Keratinocyte (primary cell): ENCODE data around the gene INPP4B. TPM values are rescaled to one million over a fixed set of nuclear protein-coding genes. Genes with fewer than 3 reads are reported as not detected.

Source experiments
- DNase-seq: peaks from one replicate; pipeline ENCODE4 v3.0.0-alpha.2; 2011; ENCODE audit warnings: low read depth, missing footprints, low spot score
- FAIRE-seq: peaks from 2 replicates; lab custom pipeline; 2011; peaks lifted over from hg19 to GRCh38; lab: Jason Lieb, UNC
- H2AFZ ChIP-seq: 2 replicates; pipeline ENCODE4 v1.6.0; 2012; ENCODE audit warnings: low read length, control low read depth, inconsistent platforms; ENCODE audit not compliant: control insufficient read depth
- H3K27ac ChIP-seq: 2 replicates; pipeline ENCODE4 v1.5.1; 2011; ENCODE audit warnings: low read length; ENCODE audit not compliant: control insufficient read depth, insufficient read depth
- H3K27me3 ChIP-seq: 3 replicates; pipeline ENCODE4 v1.6.0; 2011; ENCODE audit warnings: low read length; ENCODE audit not compliant: control insufficient read depth, insufficient read depth; ENCODE audit errors: extremely low read depth
- H3K36me3 ChIP-seq, 2 experiments: 2 replicates in 1 of 2; 3 replicates in 1 of 2; pipeline ENCODE4 v1.5.1; 2011; ENCODE audit warnings: low read length in 2 of 2, mild to moderate bottlenecking in 1 of 2; ENCODE audit not compliant: control insufficient read depth in 2 of 2, insufficient read depth in 2 of 2; ENCODE audit errors: extremely low read depth in 1 of 2
- H3K4me1 ChIP-seq: 3 replicates; pipeline ENCODE4 v1.5.1; 2011; ENCODE audit warnings: low read length; ENCODE audit not compliant: control insufficient read depth, insufficient read depth; ENCODE audit errors: extremely low read depth
- H3K4me2 ChIP-seq: 3 replicates; pipeline ENCODE4 v1.6.0; 2011; ENCODE audit warnings: low read depth, low read length; ENCODE audit not compliant: control insufficient read depth, insufficient read depth; ENCODE audit errors: extremely low read depth
- H3K4me3 ChIP-seq, 3 experiments: fragments of 200-600 bp in 1 of 3; sonication (generic) in 1 of 3; 2 replicates in 2 of 3; 3 replicates in 1 of 3; pipeline ENCODE4 v1.5.1; 2011 to 2016; ENCODE audit warnings: low read length in 3 of 3, mild to moderate bottlenecking in 3 of 3, control low read depth in 2 of 3, inconsistent platforms in 1 of 3, low read depth in 1 of 3, mixed read lengths in 1 of 3, mixed run types in 1 of 3, moderate library complexity in 1 of 3; ENCODE audit not compliant: control insufficient read depth in 2 of 3, insufficient read depth in 2 of 3; ENCODE audit errors: extremely low read depth in 1 of 3
- H3K79me2 ChIP-seq: 2 replicates; pipeline ENCODE4 v1.6.0; 2012; ENCODE audit warnings: low read length; ENCODE audit not compliant: control insufficient read depth, insufficient read depth
- H3K9ac ChIP-seq: 3 replicates; pipeline ENCODE4 v1.6.0; 2011; ENCODE audit warnings: low read length; ENCODE audit not compliant: control insufficient read depth, insufficient read depth; ENCODE audit errors: extremely low read depth
- H3K9me1 ChIP-seq: 3 replicates; pipeline ENCODE4 v1.6.0; 2011; ENCODE audit warnings: low read length; ENCODE audit not compliant: control insufficient read depth, insufficient read depth; ENCODE audit errors: extremely low read depth
- H3K9me3 ChIP-seq: 2 replicates; pipeline ENCODE4 v1.5.1; 2012; ENCODE audit warnings: low read depth, low read length; ENCODE audit not compliant: control insufficient read depth
- H4K20me1 ChIP-seq: 3 replicates; pipeline ENCODE4 v1.6.0; 2011; ENCODE audit warnings: low read length; ENCODE audit not compliant: control insufficient read depth, insufficient read depth; ENCODE audit errors: extremely low read depth
- CTCF ChIP-seq, 3 experiments: IDR thresholded peaks in 1 of 3; conservative IDR thresholded peaks in 1 of 3; optimal IDR thresholded peaks in 1 of 3; 2 replicates in 2 of 3; 3 replicates in 1 of 3; pipeline versions ENCODE3 to v1.5.1; 2011; ENCODE audit warnings: low read length in 3 of 3, mild to moderate bottlenecking in 3 of 3, moderate library complexity in 2 of 3, control low read depth in 1 of 3, inconsistent platforms in 1 of 3; ENCODE audit not compliant: insufficient read depth in 2 of 3; ENCODE audit errors: extremely low read depth in 1 of 3
- EZH2 ChIP-seq: IDR thresholded peaks from one replicate; pipeline ENCODE4 v1.6.1; 2012; ENCODE audit warnings: inconsistent platforms, mild to moderate bottlenecking, low read length, moderate library complexity
- dilution Hi-C: fragments of 300-500 bp; cut with MboI; formaldehyde crosslinking; loops from one replicate; pipeline ENCODE4 v1.7.0; 2020; ENCODE audit warnings: low sequenced_read_pairs; ENCODE audit not compliant: extremely low pct_ligation_motif_present
- polyA plus RNA-seq, 5 experiments: library from polyadenylated mRNA; depleted of rRNA in 3 of 5; stranded (reverse) in 3 of 5; stranded (forward) in 1 of 5; unstranded in 1 of 5; fragments of >200 nt; gene quantifications; 1 replicate in 1 of 5; 2 replicates in 3 of 5; 3 replicates in 1 of 5; pipeline versions ENCODE4 v1.2.1 to v1.2.3, GENCODE V29; 2011 to 2012; ENCODE audit warnings: missing spikeins in 2 of 5, low read depth in 1 of 5, low replicate concordance in 1 of 5

Gene INPP4B
- polyA plus RNA-seq, 1 donor (not counting 4 experiments of a cell fraction or from before 2014, with no cell fraction given), result 50.2 TPM

GRCh38 chr4:142339053-142339452 lies 507.0 kb downstream of the INPP4B start:
- no peak overlapping the region for H3K4me2 ChIP-seq
- no peak overlapping the region for H3K9ac ChIP-seq
- FAIRE-seq (no peak), DNase-seq (no peak)
- no peaks in the 10 kb centered on the region for H3K27me3 ChIP-seq
- H3K9me3 ChIP-seq, result no peaks in the 10 kb centered on the region
- H2AFZ ChIP-seq, result no peak overlapping the region
- no peak overlapping the region for H3K4me3 ChIP-seq
- no peaks in the 10 kb centered on the region for H3K9me1 ChIP-seq
- TF ChIP-seq CTCF (optimal IDR thresholded peaks at IDR 0.05 in 1 of 3, IDR thresholded peaks at IDR 0.05 in 1 of 3, conservative IDR thresholded peaks at IDR 0.05 in 1 of 3; ENCODE audit: extremely low read depth in 1 of 3, insufficient read depth in 2 of 3, low read length in 3 of 3) (no peak), EZH2 (no peak)
- peaks cover 0 to 4% of the 10 kb centered on the region in 2 experiments for H3K36me3 ChIP-seq
- peaks cover 84% of the 10 kb centered on the region for H3K79me2 ChIP-seq
- H4K20me1 ChIP-seq, result no peaks in the 10 kb centered on the region
- dilution Hi-C loops, result no loop called here
- peaks cover 2% of the 10 kb centered on the region for H3K4me1 ChIP-seq
- H3K27ac ChIP-seq, result no peak overlapping the region

- no peaks in the 10 kb centered on the region for H3K9me1 ChIP-seq
- peaks cover 81% of the 10 kb centered on the region for H3K79me2 ChIP-seq
- dilution Hi-C loops, result no loop called here
- H3K4me3 ChIP-seq, result no peak overlapping the region
- no peak for FAIRE-seq
- H3K27me3 ChIP-seq, result no peaks in the 10 kb centered on the region
- no peaks in the 10 kb centered on the region for H4K20me1 ChIP-seq
- no peak overlapping the region for H3K27ac ChIP-seq
- H2AFZ ChIP-seq, result no peak overlapping the region
- no peaks in the 10 kb centered on the region for H3K9me3 ChIP-seq
- DNase-seq, result no peak
- no peak overlapping the region for H3K4me2 ChIP-seq
- peaks cover 2% of the 10 kb centered on the region for H3K4me1 ChIP-seq
- TF ChIP-seq CTCF (optimal IDR thresholded peaks at IDR 0.05 in 1 of 3, IDR thresholded peaks at IDR 0.05 in 1 of 3, conservative IDR thresholded peaks at IDR 0.05 in 1 of 3; ENCODE audit: extremely low read depth in 1 of 3, insufficient read depth in 2 of 3, low read length in 3 of 3) (no peak), EZH2 (no peak)
- no peak overlapping the region for H3K9ac ChIP-seq
- peaks cover 0 to 4% of the 10 kb centered on the region in 2 experiments for H3K36me3 ChIP-seq
Measured at GRCh38 chr4:142336251-142336934, 509.7 kb downstream of the INPP4B start.
